IPS DF 4.7 (cell line): ENCODE measurements around the gene GNA12.

Experiments
- DNase-seq: peaks from one replicate; pipeline ENCODE4 v3.0.0-alpha.2; 2013; ENCODE audit warnings: low spot score; ENCODE audit errors: extremely low read depth

The GNA12 gene

DNA sequence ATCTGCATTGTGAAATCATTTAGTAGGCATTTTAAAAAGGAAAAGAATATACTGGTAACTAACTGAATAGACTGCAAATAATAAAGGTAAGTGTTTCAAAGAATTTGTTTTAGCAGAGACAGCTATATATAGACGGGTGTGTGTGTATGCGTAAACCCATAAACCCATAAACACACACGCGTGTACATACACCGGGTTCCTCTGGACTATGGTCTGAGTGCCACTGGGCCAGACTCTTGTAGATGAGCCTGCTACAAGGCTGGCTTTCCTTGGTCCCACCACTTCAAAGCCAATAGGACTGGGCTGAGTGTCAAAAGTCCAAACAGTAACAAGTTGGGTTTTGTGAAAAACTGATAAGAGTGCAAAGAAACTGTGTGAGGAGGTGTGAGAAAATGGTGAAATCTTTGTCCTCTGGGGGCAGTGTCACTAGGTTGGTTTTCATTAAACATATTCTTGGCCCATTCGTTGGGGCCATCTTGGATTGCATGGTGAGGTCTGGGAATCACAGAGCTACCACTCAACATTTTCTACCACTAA is 39.8 kb downstream of the GNA12 start:
- DNase-seq, result no peak

DNA sequence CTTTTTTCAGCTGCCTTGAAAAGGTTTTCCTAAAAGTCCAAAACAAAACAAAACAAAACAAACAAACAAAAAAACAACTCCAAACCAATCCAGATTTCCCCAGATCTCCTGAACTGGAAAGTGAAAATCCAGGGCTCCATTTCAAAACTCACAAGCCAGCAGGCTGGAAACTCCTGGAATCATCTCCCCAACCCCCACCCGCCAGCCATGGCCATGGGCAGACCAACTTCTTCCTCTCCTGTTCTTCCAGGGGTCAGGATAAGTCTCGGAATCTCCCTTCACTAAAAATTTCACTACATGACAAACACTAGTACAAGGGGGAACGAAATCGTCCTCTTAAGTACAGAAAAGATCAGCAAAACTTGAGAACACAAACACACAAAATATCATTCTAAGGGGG is 40.4 kb downstream of the GNA12 start:
- DNase-seq, result no peak

DNA sequence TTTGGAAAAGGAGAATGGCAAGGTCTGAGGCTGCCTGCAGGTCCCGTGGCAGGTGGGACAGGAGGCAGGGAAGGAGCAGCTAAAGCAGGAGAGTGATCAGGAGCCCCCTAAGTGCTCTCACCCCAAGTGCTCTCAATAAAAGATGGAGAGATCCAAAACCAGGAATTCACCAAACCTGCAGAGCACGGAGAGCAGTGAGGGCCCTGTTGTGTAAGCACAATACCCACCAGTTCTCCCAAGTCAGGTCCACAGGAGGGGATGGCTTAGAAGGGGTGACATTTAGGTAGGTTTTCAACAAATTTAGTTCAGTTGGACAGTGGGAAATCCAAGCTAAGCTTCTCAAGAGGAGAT is 40.8 kb downstream of the GNA12 start:
- no peak for DNase-seq

DNA sequence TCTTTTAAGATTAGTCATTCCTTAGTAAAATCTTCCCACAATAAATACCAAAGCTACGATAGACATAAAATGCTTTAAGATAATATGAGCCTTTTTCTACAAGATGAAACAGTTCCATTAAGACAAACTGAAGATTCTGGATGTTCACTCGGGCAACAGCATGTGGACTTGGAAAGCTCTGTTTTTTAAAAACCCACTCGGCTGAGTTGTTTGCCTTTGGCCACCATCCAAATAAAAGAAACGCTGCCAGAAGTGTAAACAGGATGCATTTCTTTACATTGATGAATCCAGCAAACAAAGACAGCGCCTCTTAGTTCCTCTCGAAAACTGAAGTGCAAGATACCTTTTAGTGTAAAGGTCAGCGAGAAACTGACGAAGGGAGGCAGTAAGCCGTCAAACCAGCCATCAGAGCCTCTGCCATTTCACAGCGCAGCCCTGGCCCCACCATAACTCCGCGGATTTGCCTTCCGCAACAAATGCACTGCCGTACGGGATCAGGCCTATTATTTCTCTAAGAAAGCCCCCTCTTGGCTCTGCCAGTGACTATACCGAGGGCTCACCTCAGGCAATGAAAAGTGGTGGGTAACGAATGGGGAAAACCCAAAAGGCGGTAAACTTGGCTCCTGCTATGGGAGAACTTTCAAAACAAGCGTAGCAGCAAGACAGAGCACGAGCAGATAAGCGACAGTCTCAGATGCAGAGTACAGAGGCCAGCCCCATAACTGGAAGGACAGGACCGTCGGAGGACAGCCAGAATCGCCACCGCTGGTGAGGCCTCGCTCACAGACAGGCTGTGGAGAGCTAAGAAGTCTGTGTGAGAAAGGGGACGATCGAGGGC is 41.4 kb downstream of the GNA12 start:
- DNase-seq, result no peak

DNA sequence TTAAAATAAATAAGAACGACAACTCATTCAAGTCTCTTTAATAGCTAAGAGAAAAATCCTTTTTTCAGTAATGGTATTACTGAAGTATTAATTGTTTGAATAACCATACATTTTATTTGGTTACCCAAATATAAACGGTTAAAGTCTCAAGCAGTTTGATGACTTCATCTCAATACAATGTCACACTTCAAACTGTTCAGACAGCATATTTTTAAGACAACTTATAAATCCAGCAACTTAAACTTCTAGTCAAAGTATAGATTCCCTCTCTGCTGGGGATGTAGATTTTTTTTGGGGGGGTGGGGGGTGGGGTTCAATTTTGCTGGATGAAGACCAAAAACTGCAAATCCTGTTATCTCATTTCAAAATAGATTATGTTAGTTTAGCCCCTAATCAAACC is 42.0 kb downstream of the GNA12 start:
- DNase-seq, result no peak

DNA sequence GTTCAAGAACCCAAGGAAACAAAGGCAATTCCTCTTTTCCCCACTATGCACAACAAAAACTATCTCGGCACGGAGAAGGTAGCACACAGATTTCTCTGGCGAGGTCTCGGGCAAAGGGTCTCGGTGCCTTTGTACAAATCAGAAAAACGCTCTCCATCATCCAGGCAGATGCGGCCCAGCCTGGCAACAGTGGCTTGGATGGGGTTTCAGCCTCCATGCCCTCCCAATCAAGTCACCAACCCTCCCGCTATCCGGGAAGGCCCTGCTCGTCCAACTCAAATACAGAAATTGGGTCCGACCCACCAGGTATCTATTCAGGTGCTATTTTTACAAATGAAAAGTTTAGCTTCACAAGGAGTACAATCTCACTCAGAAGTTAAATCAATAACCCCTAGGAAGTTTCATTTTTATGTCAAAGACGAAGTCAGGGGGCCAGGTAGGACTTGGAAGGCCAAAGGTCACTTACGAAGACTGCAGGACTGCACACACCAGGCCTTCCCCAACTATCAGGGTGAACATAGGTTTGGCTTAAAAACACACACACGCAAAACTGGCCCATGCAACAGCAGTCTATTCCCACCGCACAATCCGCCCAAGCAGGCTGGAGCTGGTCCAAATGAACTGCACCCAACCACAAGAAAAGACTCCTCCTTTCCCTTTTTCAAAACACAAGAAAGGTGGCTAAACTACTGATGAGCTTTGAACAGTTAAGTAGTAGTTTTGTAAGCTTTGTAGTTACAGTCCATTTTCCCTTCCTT is 43.0 kb downstream of the GNA12 start:
- DNase-seq, result no peak

DNA sequence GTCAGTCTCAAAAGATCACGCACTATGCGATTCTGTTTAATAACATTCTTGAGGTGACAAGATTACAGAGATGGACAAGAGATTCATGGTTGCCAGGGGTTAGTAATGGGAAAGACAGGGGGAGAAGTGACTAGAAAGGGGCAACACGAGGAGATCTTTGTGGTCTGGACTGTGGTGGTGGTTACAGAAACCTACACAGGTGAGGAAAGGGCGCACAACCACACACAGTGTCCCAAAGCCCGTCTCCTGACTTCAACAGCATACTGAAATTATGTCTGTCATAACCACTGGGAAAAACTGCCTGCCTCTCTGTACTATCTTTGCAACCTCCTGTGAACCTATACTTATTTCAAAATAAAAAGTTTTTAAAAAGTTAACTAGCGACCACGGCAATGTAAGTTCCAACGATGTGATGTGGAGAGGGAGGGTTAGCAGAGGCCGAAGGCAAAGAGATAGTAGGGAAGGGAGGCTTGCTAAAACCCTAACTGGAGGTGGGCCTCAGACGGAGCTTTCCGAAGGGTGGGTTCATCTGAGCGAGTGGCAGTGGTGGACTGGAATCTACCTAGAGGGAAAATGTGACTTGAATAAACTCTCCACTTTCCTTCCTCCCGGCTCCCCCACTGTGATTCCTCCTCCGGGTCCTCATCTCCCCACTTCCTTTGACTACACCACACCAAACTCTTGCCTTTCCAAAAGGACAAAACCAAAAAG is 43.7 kb downstream of the GNA12 start:
- DNase-seq, result no peak

DNA sequence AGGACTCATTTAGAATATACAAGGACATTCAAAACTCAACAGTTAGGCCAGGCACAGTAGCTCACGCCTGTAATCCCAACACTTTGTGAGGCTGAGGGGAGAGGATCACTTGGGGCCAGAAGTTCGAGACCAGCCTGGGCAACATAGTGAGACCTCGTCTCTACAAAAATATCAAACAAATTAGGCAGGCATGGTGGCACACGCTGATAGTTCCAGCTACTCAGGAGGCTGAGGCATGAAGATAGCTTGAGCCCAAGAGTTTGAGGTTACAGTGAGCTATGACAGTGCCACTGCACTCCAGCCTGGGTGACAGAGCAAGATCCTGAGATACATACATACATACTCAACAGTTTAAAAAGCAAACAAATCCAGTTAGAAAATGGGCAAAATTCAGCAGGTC is 44.9 kb downstream of the GNA12 start:
- DNase-seq, result no peak

DNA sequence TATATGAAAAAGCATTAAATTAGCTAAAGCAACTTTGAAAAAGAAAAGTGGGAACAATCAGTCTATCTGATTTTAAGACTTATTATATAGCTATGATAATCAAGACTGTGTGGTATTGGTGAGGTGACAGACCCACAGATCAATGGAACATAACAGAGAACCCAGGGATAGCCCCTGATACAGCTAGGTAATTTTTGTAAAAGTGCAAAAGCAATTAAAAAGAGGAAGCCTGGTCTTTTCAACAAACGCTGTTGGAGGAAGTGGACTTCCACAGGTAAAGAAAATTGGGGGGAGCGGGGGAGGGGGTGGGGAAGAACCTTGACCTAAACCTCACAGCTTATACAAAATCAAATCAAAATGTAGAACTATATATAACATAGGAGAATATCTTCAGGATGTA is 45.4 kb downstream of the GNA12 start:
- no peak for DNase-seq

DNA sequence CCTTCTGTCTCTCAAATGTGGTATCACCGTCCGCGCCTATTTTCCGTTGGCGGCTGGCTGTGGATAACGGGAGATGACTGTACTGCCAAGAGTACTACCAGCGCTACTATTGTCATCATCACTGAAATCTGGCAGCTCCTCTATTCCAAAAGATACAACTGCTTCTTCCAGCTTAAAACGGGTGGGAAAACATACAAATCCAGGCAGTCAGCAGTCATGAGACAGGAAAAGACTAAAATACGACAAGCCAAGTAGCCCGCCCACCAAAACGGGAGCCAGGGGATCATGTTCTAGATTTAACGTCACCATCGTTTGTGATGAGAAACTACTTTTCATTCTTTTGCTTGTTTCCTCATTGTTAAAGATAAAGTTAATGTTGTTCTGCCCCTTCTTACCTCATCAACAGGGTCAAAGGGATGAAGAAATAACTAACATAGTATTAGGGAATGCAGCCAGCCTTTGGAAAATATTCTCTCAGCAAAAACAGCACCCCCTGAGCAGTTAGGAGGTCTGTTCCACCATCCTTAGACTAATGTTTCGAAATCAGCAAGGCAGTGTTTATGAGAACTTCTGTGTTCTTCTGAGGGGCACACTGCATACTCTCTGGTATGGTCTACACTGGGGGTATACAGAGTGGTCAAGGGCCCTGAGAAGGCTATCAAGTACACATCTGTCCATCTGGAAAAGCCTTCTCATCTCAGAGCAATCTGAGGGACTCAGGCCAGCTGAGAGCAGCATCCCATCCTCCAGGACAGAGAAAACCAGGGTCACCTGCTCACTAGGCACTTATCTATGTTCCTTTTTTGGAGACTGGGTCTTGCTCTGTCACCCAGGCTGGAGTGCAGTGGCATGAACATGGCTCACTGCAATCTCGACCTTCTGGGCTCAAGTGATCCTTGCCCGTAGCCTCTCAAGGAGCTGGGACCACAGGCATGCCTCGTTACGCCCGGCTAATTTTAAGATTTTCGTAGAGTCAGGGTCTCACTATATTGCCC is 47.5 kb downstream of the GNA12 start:
- DNase-seq, result no peak

DNA sequence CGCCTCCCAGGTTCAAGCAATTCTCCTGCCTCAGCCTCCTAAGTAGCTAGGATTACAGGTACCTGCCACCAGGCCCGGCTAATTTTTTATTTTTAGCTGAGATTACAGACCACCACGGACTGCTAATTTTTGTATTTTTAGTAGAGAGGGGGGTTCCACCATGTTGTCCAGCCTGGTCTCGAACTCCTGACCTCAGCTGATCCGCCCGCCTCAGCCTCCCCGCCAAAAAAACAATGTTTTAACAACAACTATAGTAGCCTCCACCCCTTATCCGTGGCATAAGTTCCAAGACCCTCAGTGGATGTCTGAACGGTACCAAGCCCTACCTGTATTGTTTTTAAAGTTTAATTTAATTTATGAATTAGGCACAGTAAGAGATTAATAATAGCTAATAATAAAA is 48.2 kb downstream of the GNA12 start:
- no peak for DNase-seq

DNA sequence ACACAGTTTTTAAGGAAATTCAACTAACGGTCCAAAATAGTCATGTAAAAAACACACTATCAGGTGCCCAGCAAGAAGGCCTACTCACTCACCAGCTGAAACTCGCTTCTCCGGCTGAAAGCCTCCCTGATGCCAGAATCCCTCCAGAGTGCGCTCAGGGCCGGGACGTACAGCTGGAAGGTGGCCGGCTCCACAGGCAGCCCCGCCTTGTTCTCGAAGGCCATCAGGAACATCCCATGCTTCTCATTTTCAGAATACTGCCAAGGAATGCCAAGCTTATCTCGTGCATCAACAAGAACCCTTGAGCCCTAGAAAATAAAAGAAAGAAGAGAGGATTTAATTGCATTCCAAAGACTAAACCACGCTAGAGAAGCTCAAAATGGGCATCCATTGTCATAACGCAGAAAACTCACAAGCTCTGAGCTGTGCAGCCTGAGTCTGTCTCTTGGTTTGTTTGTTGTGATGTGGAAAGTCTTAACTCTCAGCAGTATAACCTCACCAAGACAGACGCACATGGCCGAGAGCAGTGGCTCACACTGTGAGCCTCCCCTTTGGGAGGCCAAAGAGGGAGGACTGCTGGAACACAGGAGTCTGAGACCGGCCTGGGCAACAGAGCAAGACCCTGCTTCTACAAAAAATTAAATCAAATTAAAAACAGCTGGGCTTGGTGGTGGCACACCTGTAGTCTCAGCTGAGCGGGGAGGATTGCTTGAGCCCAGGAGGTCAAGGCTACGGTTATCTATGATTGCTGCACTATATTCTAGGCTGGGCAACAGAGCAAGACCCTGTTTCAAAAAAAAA is 49.1 kb downstream of the GNA12 start:
- DNase-seq, result no peak

DNA sequence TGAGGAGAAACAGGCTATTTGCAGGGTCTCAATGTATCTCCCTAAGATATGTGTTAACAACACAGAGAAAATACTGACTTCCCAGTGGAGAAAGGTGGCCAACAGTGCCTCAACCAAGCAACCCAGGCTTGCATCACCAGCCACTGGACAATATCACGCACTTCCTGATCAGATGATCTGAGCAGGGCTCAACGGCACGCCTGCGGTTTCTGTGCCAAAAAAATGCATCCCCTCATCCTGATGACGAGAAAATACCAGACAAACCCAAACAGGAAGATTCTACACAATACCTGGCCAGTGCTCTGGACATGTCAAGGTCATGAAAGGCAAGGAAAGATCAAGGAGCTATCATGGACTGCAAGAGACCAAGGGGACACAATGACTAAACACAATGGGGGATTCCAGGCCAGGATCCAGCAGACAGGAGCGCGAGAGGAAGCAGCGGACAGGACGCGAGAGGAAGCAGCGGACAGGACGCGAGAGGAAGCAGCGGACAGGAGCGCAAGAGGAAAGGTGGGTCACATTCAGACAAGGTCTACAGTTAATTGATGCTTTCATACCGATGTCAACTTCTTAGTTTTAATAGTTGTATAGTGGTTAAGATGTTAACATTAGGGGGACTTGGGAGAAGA is 51.1 kb downstream of the GNA12 start:
- no peak for DNase-seq

DNA sequence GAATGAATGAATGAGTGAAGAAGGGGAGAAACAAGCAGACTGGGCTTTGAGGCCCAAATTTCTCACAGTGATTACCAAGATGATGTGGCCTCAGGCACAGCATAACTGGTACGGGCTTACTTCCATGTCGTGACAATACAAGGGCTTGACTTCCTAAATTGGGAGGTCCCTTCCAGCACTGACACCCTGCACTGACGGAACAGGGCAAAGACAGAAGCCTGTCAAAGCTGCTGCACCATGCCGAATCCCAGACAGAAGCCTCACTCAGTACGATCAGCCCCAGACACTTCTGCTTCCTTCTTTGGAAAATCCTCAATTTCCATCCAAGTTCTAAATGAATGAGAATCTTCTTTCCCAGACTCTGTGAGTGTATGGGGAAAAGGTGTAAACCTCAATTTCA is 51.9 kb downstream of the GNA12 start:
- no peak for DNase-seq

DNA sequence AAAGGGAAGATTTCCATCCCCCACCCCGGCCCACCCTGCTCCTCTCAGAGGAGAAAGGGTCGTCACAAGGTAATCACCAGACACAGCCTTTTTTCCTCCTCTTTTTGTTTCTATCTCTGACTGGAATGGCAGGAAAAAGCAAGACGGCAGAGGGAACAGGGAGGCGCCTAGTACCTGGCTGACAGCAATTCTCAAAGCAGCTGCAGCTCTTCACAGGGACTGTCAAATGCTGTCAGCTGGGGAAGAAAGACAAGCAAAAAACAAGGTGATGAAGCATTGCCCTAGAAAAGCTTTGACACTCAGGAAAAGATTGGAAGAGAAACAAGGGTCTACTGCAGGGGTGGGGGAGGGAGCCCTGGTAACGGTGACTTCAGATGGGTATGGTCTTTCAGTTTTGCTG is 52.7 kb downstream of the GNA12 start:
- DNase-seq, result no peak

DNA sequence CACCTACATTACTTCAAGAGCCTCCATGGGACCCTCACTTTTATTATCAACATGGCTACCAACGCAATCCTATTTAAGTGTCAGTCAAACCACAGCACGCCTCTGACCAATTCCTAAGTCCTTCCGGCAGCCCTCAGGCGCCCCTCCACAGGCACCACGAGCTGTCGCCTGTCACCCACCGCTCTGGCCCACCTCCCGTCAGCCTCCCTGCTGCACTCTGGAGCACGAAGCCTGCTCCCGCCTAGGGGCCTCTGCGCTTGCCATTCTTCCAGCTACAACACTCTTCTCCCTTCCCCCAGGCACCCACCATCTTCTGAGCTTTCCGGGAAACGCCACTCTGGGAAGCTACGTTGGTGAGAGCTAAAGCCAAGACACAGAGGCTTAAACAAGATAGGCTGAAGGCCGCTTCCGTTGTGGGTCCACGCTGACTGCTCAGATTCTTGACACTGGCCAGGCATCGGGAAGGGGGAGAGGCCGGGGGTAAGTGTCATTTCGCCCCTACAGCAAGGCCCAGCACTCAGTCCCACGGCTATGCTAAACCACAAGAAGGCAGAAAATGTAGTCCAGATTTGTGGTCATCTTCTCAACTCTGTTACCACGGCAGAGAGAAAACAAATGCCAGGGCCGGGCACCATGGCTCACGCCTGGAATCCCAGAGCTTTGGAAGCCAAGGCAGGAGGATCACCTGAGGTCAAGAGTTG is 56.7 kb downstream of the GNA12 start:
- DNase-seq, result no peak

DNA sequence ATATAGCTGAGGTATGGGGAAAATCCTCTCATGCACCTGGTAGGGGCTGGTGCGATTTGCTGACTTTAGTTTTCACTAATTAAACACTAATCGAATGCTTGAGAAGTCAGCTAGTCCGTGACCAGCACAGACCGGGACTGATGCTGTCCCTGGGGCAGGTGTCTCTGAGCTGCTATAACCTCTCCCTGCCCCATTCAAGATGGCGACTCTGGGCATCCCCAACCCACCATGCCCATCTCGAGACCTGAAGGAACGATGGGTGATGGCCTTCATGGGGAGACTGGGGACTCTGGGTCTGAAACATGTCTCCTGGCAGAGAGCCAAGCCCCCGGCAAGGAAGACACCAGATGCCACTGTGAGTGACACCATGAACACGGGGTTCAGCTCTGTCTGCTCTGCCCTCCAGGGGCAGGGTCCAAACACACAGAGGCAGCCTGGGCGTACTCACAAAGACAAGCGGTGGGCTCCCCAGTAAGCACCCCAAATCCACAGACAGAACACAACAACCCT is 57.4 kb downstream of the GNA12 start:
- no peak for DNase-seq

DNA sequence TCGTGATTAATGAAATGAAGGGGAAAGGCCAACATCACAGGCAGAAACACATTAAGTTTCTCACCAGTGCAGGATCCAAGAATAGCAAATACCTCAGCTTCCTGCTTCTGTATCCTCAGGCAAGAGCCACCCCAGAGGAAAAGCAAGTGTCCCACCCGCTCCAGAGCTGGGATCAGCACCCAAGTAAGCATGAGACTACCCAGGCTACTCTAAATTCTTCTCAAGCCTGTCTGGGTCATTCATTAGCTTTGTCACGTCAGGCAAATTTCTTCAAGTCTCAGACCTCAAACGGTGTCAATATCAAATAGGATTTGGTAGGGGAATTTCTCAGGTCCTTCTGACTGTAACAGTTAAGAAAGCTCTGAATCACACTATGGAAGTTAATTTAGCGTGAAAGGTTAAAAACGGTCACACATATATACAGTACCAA is 59.0 kb downstream of the GNA12 start:
- no peak for DNase-seq

DNA sequence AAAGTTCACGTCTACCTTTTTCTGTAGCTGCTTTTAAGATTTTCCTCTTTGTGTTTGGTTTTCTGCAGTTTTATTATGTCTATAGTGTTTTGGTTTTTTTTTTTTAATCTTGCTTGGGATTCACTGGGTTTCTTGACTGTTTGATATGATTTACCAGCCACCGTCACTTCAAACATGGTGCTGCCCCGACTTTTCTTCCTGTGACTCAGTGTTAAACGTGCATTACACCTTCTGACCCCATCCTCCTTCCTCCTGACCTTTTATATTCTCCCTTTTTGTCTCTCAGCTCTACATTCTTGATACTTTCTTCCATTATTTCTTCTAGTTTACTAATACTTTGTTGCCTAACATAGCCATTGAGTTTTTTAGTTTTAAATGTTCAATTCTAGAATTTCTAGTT is 61.5 kb downstream of the GNA12 start:
- DNase-seq, result no peak
